B cell (primary cell): Measurements from ENCODE around the gene CCDC146.

Experiments
- EZH2 ChIP-seq: IDR thresholded peaks from 2 replicates; pipeline ENCODE4 v1.6.1; 2012; ENCODE audit warnings: borderline replicate concordance, low read depth, mild to moderate bottlenecking, moderate library complexity, low read length; ENCODE audit not compliant: insufficient read depth, poor library complexity, severe bottlenecking
- TF ChIP-seq, protein P1 (sequence below): fragments of 200-600 bp; IDR thresholded peaks from one replicate; pipeline ENCODE4 v1.8.0; 2022; ENCODE audit warnings: antibody characterized with exemption, mild to moderate bottlenecking

DNA sequence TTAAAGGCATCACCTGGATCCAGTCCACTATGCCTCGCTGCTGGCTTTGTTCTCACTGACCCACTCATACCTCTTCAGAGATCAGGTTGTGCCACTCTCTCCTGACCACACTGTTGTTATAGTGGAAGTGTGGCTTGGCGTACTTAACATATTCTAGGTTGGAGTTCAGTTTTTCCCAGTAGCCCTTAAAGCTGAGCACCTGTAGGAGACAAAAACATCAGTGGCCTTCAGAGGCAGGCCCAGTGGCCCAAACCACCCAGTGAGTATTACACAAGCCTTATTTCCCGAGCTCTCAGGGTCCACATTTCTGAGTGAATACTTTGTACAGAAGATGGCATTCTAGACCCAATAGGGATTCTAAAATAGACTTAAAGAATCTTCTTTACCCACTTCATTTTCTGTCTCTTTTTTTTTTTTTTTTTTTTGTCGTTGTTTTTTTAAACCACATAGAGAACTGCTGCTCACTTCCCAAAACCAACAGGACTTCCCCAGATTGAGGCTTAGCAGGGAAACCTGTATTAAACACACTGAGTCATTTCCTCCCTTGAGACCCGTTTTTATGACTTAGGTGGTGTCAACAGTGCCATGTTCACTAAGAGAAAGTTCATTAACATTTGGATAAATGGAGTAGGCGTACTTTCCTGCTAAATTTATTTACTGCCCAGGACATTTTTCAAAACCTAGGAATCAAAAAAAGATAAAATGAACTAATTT is 207.9 kb downstream of the CCDC146 start:
- TF ChIP-seq, protein P1, sequence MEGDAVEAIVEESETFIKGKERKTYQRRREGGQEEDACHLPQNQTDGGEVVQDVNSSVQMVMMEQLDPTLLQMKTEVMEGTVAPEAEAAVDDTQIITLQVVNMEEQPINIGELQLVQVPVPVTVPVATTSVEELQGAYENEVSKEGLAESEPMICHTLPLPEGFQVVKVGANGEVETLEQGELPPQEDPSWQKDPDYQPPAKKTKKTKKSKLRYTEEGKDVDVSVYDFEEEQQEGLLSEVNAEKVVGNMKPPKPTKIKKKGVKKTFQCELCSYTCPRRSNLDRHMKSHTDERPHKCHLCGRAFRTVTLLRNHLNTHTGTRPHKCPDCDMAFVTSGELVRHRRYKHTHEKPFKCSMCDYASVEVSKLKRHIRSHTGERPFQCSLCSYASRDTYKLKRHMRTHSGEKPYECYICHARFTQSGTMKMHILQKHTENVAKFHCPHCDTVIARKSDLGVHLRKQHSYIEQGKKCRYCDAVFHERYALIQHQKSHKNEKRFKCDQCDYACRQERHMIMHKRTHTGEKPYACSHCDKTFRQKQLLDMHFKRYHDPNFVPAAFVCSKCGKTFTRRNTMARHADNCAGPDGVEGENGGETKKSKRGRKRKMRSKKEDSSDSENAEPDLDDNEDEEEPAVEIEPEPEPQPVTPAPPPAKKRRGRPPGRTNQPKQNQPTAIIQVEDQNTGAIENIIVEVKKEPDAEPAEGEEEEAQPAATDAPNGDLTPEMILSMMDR = no peak
- TF ChIP-seq EZH2 = no peak
